Natural killer cell (primary cell): ENCODE measurements around the gene RHOB. TPM values are rescaled to one million over a fixed set of nuclear protein-coding genes. Genes with fewer than 3 reads are reported as not detected.
A peak's percentile ranks its signal among the peaks of the same experiment; 100 is the strongest.

Experiments used
- ATAC-seq, 3 donors: fragments of 150-1000 bp in 2 of 3; fragments of 200-7000 bp in 1 of 3; cut with Tn5 transposase; 1 replicate in 1 of 3; 2 replicates in 2 of 3; pipeline ENCODE4 v1.10.0; 2021; ENCODE audit warnings: mild to moderate bottlenecking in 2 of 3, moderate library complexity in 2 of 3
- DNase-seq, 2 donors: peaks; one replicate each; pipeline versions ENCODE4 v3.0.0 to v3.0.0-alpha.2; 2013 to 2021; ENCODE audit warnings: mixed read lengths in 1 of 2
- H3K27ac ChIP-seq: one replicate; pipeline ENCODE4 v1.5.1; 2013; ENCODE audit warnings: mild to moderate bottlenecking, low read length
- H3K27me3 ChIP-seq: one replicate; pipeline ENCODE4 v1.6.1; 2013; ENCODE audit warnings: low read length; ENCODE audit not compliant: control insufficient read depth, insufficient read depth
- H3K36me3 ChIP-seq: one replicate; pipeline ENCODE4 v1.6.1; 2013; ENCODE audit warnings: low read length; ENCODE audit not compliant: control insufficient read depth, insufficient read depth
- H3K4me1 ChIP-seq: one replicate; pipeline ENCODE4 v1.6.1; 2013; ENCODE audit warnings: low read length; ENCODE audit not compliant: control insufficient read depth, insufficient read depth
- H3K4me3 ChIP-seq: one replicate; pipeline ENCODE4 v1.5.1; 2013; ENCODE audit warnings: low read length
- H3K9me3 ChIP-seq: one replicate; pipeline ENCODE4 v1.6.1; 2013; ENCODE audit warnings: low read length; ENCODE audit not compliant: control insufficient read depth, insufficient read depth
- H3K27ac Mint-ChIP-seq, 2 donors: one replicate each; pipeline ENCODE4 v1.8.0; 2022; ENCODE audit warnings: mild to moderate bottlenecking in 2 of 2, mixed read lengths in 2 of 2, moderate library complexity in 1 of 2
- H3K27me3 Mint-ChIP-seq, 2 donors: one replicate each; pipeline ENCODE4 v1.8.0; 2022; ENCODE audit warnings: low read depth in 2 of 2, mixed read lengths in 2 of 2
- H3K36me3 Mint-ChIP-seq: one replicate; pipeline ENCODE4 v1.8.0; 2022; ENCODE audit warnings: mixed read lengths
- H3K4me1 Mint-ChIP-seq, 2 donors: one replicate each; pipeline ENCODE4 v1.8.0; 2022; ENCODE audit warnings: mixed read lengths in 2 of 2
- H3K4me3 Mint-ChIP-seq: one replicate; pipeline ENCODE4 v1.8.0; 2022; ENCODE audit warnings: mild to moderate bottlenecking, moderate library complexity, mixed read lengths
- H3K9me3 Mint-ChIP-seq, 2 donors: one replicate each; pipeline ENCODE4 v1.8.0; 2022; ENCODE audit warnings: mixed read lengths in 2 of 2
- WGBS: methylation state at CpG from one replicate; pipeline ENCODE4 v1.1.7; 2013; ENCODE audit warnings: missing lambda C conversion rate; ENCODE audit not compliant: insufficient coverage; 5-methylcytosine and 5-hydroxymethylcytosine counted together
- intact Hi-C: fragments of 100-400 bp; cut with micrococcal nuclease; formaldehyde crosslinking; loops from one replicate; pipeline ENCODE4 v1.14.2; 2022
- total RNA-seq, 4 donors: library from RNA; stranded (reverse); fragments of 120-200 nt in 1 of 4; gene quantifications; one replicate each; pipeline versions ENCODE4 v1.2.3 to v1.2.4, GENCODE V29; 2013 to 2022
- TF ChIP-seq, protein P1 (sequence below): fragments of 200-600 bp; IDR thresholded peaks from one replicate; pipeline ENCODE4 v1.8.0; 2022; ENCODE audit warnings: antibody characterized with exemption

RHOB gene
- total RNA-seq, 3 donors from 2014 or later (not counting 1 experiment from before 2014, with no cell fraction given): 50.8 to 222 (median 64.7) TPM

DNA sequence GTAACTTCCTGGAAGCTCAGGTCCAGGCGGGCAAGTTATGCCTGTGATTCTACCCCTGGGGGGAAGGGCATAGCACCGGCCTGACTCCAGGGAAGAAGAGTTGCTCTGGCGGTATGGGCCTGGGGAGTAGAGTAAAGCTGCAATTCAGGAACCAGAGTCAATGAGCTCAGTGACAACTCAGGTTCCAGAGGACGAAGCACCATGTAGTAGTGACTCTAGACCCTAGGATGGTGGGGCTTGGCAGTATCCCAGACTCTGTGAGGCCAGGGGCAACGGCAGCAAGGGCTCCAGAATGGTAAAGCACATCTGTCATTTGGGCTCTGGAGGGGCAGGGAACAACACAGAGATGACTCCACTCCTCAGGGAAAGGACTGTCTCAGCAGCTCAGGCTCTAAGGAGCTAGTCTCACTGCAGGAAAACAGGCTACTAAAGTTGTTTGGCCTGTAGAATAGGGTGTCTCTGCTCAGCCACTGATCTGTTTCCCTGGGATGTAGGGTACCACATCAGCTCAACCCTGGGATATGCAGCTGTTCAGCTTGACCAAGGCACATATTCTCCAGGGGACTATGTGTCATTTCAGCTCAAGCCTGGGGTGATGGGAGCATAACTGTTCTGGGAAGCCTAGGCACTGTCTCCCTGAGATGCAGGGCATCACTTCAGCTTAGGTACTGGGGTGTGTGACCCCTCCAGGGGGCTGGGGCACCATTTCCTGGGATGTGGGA lies 36.2 kb upstream of the RHOB start:
- Mint-ChIP-seq H3K27ac (no peak overlapping the region), H3K27me3 (peaks cover 0 to 7% of the 10 kb centered on the region in 2 donors), H3K9me3 (peaks cover 2 to 15% of the 10 kb centered on the region in 2 donors), H3K4me1 (peaks cover 5 to 7% of the 10 kb centered on the region in 2 donors), H3K36me3 (peaks cover 18% of the 10 kb centered on the region), H3K4me3 (no peak overlapping the region)
- no peak overlapping the region for H3K4me3 ChIP-seq
- peaks cover 7% of the 10 kb centered on the region for H3K4me1 ChIP-seq
- intact Hi-C loops: loop anchor here (1.0 to 2.0 kb wide), 2 partner anchors 36 to 232 kb away; partner anchors contain the start of gene RHOB
- TF ChIP-seq, protein P1, sequence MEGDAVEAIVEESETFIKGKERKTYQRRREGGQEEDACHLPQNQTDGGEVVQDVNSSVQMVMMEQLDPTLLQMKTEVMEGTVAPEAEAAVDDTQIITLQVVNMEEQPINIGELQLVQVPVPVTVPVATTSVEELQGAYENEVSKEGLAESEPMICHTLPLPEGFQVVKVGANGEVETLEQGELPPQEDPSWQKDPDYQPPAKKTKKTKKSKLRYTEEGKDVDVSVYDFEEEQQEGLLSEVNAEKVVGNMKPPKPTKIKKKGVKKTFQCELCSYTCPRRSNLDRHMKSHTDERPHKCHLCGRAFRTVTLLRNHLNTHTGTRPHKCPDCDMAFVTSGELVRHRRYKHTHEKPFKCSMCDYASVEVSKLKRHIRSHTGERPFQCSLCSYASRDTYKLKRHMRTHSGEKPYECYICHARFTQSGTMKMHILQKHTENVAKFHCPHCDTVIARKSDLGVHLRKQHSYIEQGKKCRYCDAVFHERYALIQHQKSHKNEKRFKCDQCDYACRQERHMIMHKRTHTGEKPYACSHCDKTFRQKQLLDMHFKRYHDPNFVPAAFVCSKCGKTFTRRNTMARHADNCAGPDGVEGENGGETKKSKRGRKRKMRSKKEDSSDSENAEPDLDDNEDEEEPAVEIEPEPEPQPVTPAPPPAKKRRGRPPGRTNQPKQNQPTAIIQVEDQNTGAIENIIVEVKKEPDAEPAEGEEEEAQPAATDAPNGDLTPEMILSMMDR: no peak
- WGBS: 90% methylated on average over 5 of the region's 5 CpGs
- DNase-seq: no peak
- peaks cover 7% of the 10 kb centered on the region for H3K9me3 ChIP-seq
- ATAC-seq: no peak
- no peaks in the 10 kb centered on the region for H3K36me3 ChIP-seq
- H3K27ac ChIP-seq: no peak overlapping the region
- no peaks in the 10 kb centered on the region for H3K27me3 ChIP-seq

DNA sequence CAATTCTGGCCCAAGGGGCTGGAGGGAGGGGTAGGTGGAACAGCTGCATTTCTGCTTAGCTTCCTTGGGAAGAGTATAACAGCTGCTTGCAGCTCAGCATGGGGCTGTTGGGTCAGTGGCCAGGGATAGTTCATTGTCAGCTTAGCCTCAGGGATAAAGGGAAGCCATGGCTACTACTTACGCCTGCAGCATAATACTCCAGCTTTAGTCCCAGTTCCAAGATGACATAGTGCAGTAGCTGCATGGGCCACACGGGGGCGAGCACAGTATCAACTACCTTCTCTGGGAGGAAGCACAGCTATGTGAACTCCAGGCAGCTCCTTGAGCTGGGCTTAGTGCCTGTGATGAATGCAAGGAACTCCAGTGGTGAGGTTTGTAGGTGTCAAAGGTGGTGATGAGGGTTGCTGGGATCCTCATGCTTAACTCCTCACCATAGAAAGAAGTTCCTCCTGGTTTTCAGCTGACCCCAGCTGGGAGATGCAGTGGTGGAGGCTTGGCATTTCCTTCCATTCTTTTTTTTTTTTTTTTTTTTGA lies 35.4 kb upstream of the RHOB start:
- Histone ChIP-seq H3K4me1 (peaks cover 7% of the 10 kb centered on the region), H3K4me3 (no peak overlapping the region), H3K9me3 (peaks cover 7% of the 10 kb centered on the region), H3K27ac (no peak overlapping the region), H3K27me3 (no peaks in the 10 kb centered on the region), H3K36me3 (no peaks in the 10 kb centered on the region)
- peaks cover 2 to 15% of the 10 kb centered on the region in 2 donors for H3K9me3 Mint-ChIP-seq
- no peak overlapping the region for H3K4me3 Mint-ChIP-seq
- peaks cover 18% of the 10 kb centered on the region for H3K36me3 Mint-ChIP-seq
- ATAC-seq: peak; percentile 96 to 100 (median 100)
- DNase-seq: peak; percentile 69 to 77
- peaks cover 0 to 7% of the 10 kb centered on the region in 2 donors for H3K27me3 Mint-ChIP-seq
- 28% methylated on average over 3 of the region's 3 CpGs for WGBS
- peaks cover 5 to 7% of the 10 kb centered on the region in 2 donors for H3K4me1 Mint-ChIP-seq
- TF ChIP-seq, protein P1: peak; percentile 79
- intact Hi-C loops: loop anchor here (1.0 to 2.0 kb wide), 2 partner anchors 35 to 231 kb away; partner anchors contain the start of gene RHOB
- H3K27ac Mint-ChIP-seq: no peak overlapping the region

DNA sequence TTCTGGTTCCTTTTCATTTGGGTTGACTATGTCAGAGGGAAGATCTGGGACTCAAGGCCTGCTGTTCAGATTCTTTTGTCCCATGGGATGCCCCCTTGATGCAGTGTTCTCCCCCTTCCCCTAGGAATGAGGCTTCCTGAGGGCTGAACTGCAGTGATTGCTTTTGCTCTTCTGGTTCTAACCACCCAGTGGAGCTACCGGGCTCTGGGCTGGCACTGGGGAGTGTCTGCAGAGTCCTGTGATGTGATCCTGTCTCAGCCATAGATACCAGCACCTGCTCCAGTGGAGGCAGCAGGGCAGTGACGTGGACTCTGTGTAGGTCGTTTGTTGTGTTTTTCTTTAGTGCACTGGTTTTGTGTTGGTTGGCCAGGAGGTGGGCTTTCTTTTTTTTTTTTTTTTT lies 32.1 kb upstream of the RHOB start:
- DNase-seq: no peak
- Histone ChIP-seq H3K4me1 (peaks cover 7% of the 10 kb centered on the region), H3K27ac (no peak overlapping the region), H3K4me3 (no peak overlapping the region), H3K36me3 (no peaks in the 10 kb centered on the region), H3K27me3 (no peaks in the 10 kb centered on the region), H3K9me3 (peaks cover 6% of the 10 kb centered on the region)
- ATAC-seq: no peak
- Mint-ChIP-seq H3K4me1 (peaks cover 5 to 10% of the 10 kb centered on the region in 2 donors), H3K9me3 (peaks cover 0 to 2% of the 10 kb centered on the region in 2 donors), H3K36me3 (peaks cover 5% of the 10 kb centered on the region), H3K4me3 (no peak overlapping the region), H3K27ac (no peak overlapping the region), H3K27me3 (peaks cover 0 to 3% of the 10 kb centered on the region in 2 donors)
- WGBS: 82% methylated on average over 3 of the region's 3 CpGs
- TF ChIP-seq, protein P1: no peak
- intact Hi-C loops: no loop called here
